DND-41 (cell line): ENCODE results near the gene VPS18.

ENCODE experiments used
- ATAC-seq: fragments of 200-7000 bp; cut with Tn5 transposase; 3 replicates; pipeline ENCODE4 v1.9.1; 2021; ENCODE audit warnings: low read depth; ENCODE audit not compliant: insufficient read depth
- DNase-seq: peaks from one replicate; pipeline ENCODE4 v3.0.0-alpha.2; 2020
- H2AFZ ChIP-seq: 2 replicates; pipeline ENCODE4 v1.6.0; 2012; ENCODE audit warnings: low read depth, low read length
- H3K27ac ChIP-seq: 2 replicates; pipeline ENCODE4 v1.5.1; 2012; ENCODE audit warnings: low read length, inconsistent platforms
- H3K27me3 ChIP-seq: fragments of 200-600 bp; sonication (generic); 2 replicates; pipeline ENCODE4 v1.6.0; 2012; ENCODE audit warnings: low read length, mild to moderate bottlenecking, inconsistent platforms; ENCODE audit not compliant: insufficient read depth, poor library complexity
- H3K36me3 ChIP-seq: 2 replicates; pipeline ENCODE4 v1.5.1; 2012; ENCODE audit warnings: low read length, inconsistent platforms; ENCODE audit not compliant: insufficient read depth
- H3K4me1 ChIP-seq: 2 replicates; pipeline ENCODE4 v1.5.1; 2012; ENCODE audit warnings: mild to moderate bottlenecking, low read length; ENCODE audit not compliant: insufficient read depth
- H3K4me2 ChIP-seq: 2 replicates; pipeline ENCODE4 v1.6.0; 2012; ENCODE audit warnings: mild to moderate bottlenecking, moderate library complexity, low read length, inconsistent platforms; ENCODE audit not compliant: insufficient read depth
- H3K4me3 ChIP-seq, 2 experiments: fragments of 200-600 bp in 1 of 2; shearing (Covaris generic) in 1 of 2; 2 replicates each; pipeline ENCODE4 v1.5.1; 2012 to 2016; ENCODE audit warnings: inconsistent platforms in 2 of 2, low read length in 2 of 2, mild to moderate bottlenecking in 2 of 2, low read depth in 1 of 2, moderate library complexity in 1 of 2
- H3K79me2 ChIP-seq: 2 replicates; pipeline ENCODE4 v1.6.0; 2012; ENCODE audit warnings: low read length, inconsistent platforms; ENCODE audit not compliant: insufficient read depth
- H3K9ac ChIP-seq: 2 replicates; pipeline ENCODE4 v1.6.0; 2012; ENCODE audit warnings: low read depth, mild to moderate bottlenecking, inconsistent platforms, low read length, moderate library complexity
- H3K9me3 ChIP-seq: 2 replicates; pipeline ENCODE4 v1.5.1; 2012; ENCODE audit warnings: low read length, moderate library complexity, mild to moderate bottlenecking, inconsistent platforms; ENCODE audit not compliant: insufficient read depth, severe bottlenecking
- H4K20me1 ChIP-seq: 2 replicates; pipeline ENCODE4 v1.6.0; 2012; ENCODE audit warnings: low read length; ENCODE audit not compliant: insufficient read depth
- EZH2 ChIP-seq: IDR thresholded peaks from 3 replicates; pipeline ENCODE4 v1.6.1; 2012; ENCODE audit warnings: borderline replicate concordance, low read depth, mild to moderate bottlenecking, moderate library complexity, low read length, inconsistent platforms; ENCODE audit not compliant: severe bottlenecking
- TF ChIP-seq, protein P1 (sequence below): IDR thresholded peaks from 2 replicates; pipeline ENCODE4 v1.5.1; 2012; ENCODE audit warnings: borderline replicate concordance, low read length, moderate library complexity, mild to moderate bottlenecking; ENCODE audit not compliant: poor library complexity, severe bottlenecking; ENCODE audit errors: extremely low read depth

VPS18 gene

GRCh38 chr15:40929660-40930429, 35.6 kb downstream of the VPS18 start:
- Histone ChIP-seq H2AFZ (no peak overlapping the region), H3K79me2 (no peaks in the 10 kb centered on the region), H3K27me3 (peaks cover 56% of the 10 kb centered on the region), H3K36me3 (no peaks in the 10 kb centered on the region), H3K27ac (no peak overlapping the region), H3K9me3 (no peaks in the 10 kb centered on the region), H4K20me1 (peaks cover 43% of the 10 kb centered on the region), H3K4me2 (no peak overlapping the region), H3K4me1 (peaks cover 48% of the 10 kb centered on the region), H3K9ac (no peak overlapping the region), H3K4me3 (no peak overlapping the region)
- no peak for TF ChIP-seq EZH2
- TF ChIP-seq, protein P1, sequence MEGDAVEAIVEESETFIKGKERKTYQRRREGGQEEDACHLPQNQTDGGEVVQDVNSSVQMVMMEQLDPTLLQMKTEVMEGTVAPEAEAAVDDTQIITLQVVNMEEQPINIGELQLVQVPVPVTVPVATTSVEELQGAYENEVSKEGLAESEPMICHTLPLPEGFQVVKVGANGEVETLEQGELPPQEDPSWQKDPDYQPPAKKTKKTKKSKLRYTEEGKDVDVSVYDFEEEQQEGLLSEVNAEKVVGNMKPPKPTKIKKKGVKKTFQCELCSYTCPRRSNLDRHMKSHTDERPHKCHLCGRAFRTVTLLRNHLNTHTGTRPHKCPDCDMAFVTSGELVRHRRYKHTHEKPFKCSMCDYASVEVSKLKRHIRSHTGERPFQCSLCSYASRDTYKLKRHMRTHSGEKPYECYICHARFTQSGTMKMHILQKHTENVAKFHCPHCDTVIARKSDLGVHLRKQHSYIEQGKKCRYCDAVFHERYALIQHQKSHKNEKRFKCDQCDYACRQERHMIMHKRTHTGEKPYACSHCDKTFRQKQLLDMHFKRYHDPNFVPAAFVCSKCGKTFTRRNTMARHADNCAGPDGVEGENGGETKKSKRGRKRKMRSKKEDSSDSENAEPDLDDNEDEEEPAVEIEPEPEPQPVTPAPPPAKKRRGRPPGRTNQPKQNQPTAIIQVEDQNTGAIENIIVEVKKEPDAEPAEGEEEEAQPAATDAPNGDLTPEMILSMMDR: no peak
- DNase-seq (no peak), ATAC-seq (no peak)

DNA sequence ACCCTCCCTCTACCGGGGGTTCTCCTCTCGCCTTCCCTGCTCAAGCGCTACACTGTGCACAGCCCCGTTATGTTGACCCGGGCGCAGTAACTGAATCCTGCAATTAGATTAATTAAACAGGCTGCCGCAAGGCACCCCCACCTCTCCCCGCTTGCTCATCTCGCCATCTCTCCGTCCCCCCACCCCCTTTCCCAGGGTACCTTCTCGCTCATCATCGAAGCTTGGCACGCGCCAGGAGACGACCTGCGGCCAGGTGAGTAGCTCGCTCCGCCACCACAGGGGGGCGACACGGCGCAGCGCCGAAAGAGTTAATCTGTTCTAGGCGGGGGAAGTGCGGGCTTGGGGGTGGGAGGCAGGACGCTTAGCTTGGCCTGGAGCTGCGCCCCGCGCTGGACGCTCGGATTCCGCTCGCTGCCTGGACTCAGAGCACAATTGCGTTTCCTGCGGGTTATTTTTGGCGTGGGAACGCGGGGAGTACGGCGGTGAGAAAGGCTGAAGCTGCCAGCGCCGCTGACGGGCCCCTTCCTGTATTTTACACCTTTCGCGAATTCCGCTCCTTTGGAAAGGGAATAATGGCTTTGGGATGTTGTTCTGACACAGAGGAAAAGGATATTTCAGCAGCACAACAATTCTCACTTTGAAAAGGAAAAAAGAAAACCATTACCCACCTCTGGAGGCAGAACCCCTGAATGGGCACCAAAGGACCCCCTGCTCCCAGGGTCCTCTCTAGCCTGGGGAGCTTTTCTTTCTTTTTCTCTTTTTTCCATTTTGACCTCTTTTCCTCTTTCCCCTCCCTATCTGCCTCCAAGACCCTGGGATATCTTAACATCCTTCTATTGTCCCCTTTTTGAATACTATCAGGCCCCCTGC, 36.4 kb downstream of the VPS18 start:
- TF ChIP-seq, protein P1: peak; percentile 27
- no peak for TF ChIP-seq EZH2
- ATAC-seq (no peak), DNase-seq (no peak)
- H2AFZ ChIP-seq: no peak overlapping the region
- H3K9me3 ChIP-seq: no peaks in the 10 kb centered on the region
- no peak overlapping the region for H3K27ac ChIP-seq
- no peak overlapping the region for H3K4me3 ChIP-seq
- no peaks in the 10 kb centered on the region for H3K79me2 ChIP-seq
- H3K27me3 ChIP-seq: peaks cover 48% of the 10 kb centered on the region
- H3K4me1 ChIP-seq: peaks cover 40% of the 10 kb centered on the region
- H3K36me3 ChIP-seq: no peaks in the 10 kb centered on the region
- no peak overlapping the region for H3K4me2 ChIP-seq
- peaks cover 36% of the 10 kb centered on the region for H4K20me1 ChIP-seq
- H3K9ac ChIP-seq: no peak overlapping the region

GRCh38 chr15:40931300-40932142, 37.3 kb downstream of the VPS18 start:
- Histone ChIP-seq H3K9ac (no peak overlapping the region), H3K27ac (no peak overlapping the region), H3K4me2 (no peak overlapping the region), H3K4me3 (no peak overlapping the region), H4K20me1 (peaks cover 28% of the 10 kb centered on the region), H3K27me3 (peaks cover 39% of the 10 kb centered on the region), H3K4me1 (peaks cover 31% of the 10 kb centered on the region), H3K9me3 (no peaks in the 10 kb centered on the region), H3K36me3 (no peaks in the 10 kb centered on the region), H3K79me2 (no peaks in the 10 kb centered on the region), H2AFZ (no peak overlapping the region)
- TF ChIP-seq EZH2: no peak
- TF ChIP-seq, protein P1: no peak
- no peak for ATAC-seq
- no peak for DNase-seq
